IPS DF 4.7 (cell line): ENCODE results near the gene CDADC1.
A peak's percentile ranks its signal among the peaks of the same experiment; 100 is the strongest.

Experiments
- DNase-seq: peaks from one replicate; pipeline ENCODE4 v3.0.0-alpha.2; 2013; ENCODE audit warnings: low spot score; ENCODE audit errors: extremely low read depth

The CDADC1 gene

DNA sequence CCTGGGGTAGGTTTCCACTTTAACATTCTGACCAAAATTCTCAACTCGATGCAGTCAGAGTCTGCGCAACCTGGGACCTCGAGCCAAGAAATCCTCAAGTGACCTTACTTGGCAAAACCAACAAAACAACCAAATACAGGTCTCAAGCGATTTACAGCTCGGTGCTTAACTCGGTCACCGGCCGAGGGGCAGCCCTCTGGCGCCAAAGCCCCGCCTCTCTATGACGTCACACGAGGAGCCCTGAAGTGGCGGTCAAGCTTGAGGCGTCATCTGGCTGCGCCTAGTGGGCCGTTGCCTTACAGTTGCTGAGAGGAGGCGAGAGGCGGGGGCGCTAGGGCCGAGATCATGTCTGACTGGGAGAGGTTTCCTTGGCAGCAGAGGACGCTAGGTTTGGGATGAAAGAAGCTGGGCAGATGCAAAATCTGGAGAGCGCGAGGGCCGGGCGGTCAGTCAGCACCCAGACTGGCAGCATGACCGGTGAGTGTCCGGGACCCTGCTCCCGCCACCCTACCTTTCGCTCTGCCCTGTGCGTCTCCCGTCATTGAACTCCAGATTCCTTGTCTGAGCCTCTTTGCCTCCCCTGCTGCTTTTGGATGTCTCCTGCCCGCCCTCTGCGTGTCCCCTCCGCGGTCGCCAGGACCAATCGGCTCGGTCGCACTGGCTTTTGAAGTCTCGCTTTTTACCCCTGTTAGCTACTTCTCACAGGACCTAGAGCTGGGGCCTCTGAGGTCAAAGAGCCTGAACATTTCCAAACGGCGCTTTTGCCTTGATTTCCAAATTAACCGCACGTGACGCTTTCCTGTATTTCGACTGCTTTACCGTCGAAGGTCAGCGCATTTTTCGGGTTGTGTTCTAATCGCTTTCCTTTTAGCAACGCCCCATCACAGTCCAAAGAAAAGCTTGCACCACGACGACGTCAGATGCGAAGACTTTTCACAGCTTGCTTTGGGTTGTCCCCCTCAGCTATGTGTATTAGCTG lies at the start of gene CDADC1:
Gene CDADC1, plus strand, starts transcription at position 283 of the 979 bp plus-strand sequence. Its CDS starts 113 bp downstream, at position 396.
- peak; percentile 86 for DNase-seq

DNA sequence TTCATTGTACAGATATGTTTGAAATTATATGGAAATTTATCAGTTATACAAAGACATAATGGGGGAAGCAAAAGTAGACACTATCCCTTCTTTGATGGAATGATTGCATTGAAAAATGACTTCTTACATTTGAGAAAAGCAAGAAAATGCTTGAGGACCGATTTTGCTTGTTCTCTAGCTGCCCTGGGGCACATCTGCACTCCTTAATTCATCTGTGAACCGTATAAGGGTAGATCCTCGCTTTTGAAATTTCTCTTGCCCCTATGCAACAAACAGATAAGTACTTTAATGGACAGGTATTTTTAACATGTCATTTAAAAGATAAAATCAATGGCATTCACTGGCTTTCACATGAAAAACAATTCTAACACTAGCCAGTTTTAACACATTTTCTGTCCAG lies 41.1 kb upstream of the CDADC1 start:
- no peak for DNase-seq

DNA sequence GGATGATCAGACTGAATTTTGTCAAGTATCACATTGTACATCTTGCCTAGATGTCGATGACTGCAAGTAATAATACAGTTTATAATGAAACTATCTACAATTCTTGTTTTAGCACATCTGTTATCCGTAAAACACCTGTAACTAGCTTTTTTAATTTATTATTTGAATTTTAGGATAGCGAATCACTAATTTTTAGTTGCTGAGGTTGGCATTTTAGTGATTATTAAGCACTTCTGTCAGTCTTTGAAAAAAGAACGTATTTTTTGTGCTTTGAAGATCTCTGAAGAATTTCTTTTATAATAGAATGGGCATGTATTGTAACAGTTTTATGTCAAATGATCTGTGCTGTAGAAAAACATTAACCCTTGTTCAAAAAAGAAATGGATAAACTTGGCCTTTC lies 39.1 kb upstream of the CDADC1 start:
- no peak for DNase-seq

DNA sequence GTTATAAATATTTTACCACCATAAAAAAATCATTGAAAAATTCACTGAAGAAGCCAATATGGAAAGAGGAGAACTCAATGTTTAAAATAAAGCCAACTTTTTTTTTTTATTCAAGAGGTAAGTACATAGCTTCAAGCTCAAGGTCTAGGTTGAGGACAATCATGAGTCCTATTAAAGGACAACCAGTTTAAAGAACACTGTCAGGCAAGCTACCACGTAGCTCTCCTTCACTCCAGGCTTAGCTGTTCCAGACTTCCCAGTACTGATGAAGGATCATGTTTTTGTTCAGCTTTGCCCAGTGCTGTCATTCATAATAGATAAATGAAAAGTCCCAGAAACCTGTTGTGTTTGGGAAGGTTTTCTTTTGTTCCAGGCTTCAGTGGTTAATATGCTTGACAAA lies 37.6 kb upstream of the CDADC1 start:
- DNase-seq, result no peak

- no peak for DNase-seq
These were observed 37.1 kb upstream of the CDADC1 start for GRCh38 chr13:49210669-49211068.

GRCh38 chr13:49213539-49213938 lies 34.2 kb upstream of the CDADC1 start:
- no peak for DNase-seq

- DNase-seq, result no peak
These were observed 33.5 kb upstream of the CDADC1 start for GRCh38 chr13:49213997-49214916.

GRCh38 chr13:49214917-49215376 lies 32.8 kb upstream of the CDADC1 start:
- no peak for DNase-seq

GRCh38 chr13:49216334-49216733 lies 31.4 kb upstream of the CDADC1 start:
- no peak for DNase-seq

GRCh38 chr13:49217962-49218492 lies 29.7 kb upstream of the CDADC1 start:
- no peak for DNase-seq

DNA sequence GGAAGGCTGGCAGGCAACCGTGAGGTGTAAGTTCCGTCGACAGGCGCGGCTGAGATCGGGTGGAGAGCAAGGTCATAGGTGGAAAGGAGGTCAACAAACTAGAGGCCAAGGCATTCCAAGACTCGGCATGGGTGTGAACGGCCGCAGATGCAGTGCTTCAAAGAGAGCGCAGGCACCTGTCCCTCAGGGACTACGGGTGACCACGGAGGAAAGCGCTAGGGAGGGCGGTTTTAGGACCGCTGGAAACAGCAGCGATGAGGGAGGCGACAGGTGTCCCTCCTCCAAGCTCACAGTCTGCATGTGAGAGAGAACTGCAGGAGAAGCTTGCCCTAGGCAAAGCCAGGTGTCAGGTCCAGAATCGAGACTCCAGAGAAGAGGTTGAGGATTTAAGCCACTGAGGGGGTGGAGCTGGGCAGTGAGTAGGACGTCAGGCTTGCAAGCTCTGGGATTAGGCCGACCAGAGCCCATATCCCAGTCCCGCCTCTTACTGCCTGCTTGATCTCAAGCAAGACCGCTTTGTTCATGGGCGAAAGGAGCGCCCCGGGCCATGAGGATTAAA lies 29.2 kb upstream of the CDADC1 start:
- DNase-seq, result no peak

DNA sequence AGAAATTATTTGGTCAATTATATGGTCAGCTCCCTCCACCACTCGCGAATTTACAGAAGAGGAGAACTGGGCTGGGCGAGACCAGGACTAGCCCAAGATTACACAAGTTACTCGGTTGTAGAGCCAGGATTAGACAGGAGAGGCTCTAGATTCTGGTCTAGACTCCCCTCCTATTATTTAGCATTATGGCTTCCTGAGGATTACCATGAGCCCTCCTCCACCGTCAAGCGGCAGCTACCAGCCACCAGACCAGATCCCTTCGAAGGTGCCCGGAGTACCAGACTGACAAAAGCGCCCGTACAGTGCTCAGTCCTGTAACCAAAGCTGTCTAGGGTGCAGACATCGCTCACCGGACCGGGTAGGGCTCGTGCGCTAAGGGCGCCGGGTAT lies 28.1 kb upstream of the CDADC1 start:
- DNase-seq, result no peak

GRCh38 chr13:49220036-49220855 lies 27.5 kb upstream of the CDADC1 start, which contains the start of gene MLNR:
MLNR (plus strand) TSS chr13:49220338; CDS start chr13:49220338, 0 bp downstream.
- no peak for DNase-seq

DNA sequence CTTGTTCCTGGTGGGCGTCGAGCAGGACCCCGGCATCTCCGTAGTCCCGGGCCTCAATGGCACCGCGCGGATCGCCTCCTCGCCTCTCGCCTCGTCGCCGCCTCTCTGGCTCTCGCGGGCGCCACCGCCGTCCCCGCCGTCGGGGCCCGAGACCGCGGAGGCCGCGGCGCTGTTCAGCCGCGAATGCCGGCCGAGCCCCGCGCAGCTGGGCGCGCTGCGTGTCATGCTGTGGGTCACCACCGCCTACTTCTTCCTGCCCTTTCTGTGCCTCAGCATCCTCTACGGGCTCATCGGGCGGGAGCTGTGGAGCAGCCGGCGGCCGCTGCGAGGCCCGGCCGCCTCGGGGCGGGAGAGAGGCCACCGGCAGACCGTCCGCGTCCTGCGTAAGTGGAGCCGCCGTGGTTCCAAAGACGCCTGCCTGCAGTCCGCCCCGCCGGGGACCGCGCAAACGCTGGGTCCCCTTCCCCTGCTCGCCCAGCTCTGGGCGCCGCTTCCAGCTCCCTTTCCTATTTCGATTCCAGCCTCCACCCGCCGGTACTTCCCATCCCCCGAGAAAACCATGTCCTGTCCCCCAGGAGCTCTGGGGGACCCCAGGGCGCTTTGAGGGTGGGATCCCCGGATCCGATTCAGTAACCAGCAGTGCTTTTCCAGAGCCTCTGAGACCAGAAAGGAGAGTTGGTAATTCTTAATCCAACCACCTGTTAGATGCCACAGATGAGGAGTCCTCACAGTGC lies 26.7 kb upstream of the CDADC1 start:
- no peak for DNase-seq

GRCh38 chr13:49221590-49221965 lies 26.1 kb upstream of the CDADC1 start:
- no peak for DNase-seq

DNA sequence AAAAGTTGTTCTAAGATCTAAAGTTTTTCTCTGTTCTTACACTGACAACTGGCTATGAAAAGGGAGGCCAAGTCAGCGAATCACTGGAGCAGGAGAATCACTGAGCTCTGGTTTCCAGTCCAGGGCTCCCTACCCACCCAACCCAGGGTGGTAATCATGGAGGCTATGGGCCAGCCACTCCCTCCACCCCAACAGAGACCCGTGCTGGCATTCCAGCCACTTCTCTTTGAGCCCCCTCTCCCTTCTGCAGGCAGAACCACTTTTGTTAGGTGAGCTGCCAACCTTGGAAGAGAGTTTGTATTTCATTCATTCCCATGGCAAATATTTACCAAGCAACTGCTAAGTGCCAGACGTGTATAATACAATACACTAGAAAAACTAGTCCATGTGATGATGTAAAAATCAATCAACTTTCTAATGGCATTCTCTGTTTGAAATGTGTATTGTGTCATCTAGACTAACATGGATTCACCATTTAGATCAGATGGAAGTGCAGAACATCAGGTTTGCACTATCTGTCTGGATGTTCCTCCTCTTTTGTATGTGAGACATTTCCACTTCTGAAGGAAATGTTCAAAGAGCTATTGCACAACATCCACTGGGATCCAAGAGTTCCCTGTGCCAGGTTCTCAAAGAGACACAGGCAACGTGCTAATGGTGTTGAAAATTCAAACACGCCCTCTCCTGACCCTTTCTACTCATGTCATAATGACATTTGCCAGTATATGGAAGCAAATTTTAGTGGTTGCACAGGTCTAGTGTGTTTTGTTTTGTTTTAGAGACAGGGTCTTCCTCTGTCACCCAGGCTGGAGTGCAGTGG lies 22.3 kb upstream of the CDADC1 start:
- no peak for DNase-seq

DNA sequence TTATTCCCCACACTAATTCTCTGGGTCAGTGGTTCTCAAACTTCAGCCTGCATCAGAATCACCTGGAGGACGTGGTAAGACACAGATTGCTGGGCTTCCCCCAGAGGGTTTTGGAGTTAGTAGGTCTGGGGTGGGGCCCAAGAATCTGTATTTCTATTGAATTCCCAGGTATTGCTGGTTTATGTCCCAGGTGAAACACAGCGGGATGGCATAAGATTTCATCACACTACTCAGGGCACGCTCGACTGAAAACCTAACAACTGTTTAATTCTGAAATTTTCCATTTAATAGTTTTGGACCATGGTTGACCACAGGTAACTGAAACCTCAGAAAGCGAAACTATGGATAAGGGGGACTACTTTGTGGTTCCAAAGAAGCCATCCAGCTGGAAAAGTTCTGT lies 21.1 kb upstream of the CDADC1 start:
- DNase-seq, result no peak

DNA sequence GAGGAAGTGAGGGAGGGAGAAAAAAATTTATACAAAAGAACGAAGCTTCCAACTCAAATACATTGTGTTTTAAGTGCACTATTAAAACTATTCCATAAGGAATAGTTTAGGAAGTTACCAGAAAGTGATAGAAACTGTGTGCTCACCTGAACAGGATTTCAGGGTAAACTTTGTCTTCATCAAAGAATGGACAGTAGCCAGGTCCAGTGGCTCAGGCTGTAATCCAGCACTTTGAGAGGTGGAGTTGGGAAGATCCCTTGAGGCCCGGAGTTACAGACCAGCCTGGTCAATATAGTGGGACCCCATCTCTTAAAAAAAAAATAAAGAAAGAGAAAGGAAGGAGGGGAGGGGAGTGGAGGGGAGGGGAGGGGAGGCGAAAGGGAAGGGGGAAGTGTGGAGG lies 13.0 kb upstream of the CDADC1 start:
- DNase-seq, result no peak
